ENCODE data around the gene GRAMD1B. TPM values are rescaled to one million over a fixed set of nuclear protein-coding genes. Genes with fewer than 3 reads are reported as not detected.

The GRAMD1B gene
- total and polyA plus RNA-seq, 5 donors from 2014 or later, result 1.7 to 10.8 (median 5.3) TPM

- peaks cover 0 to 7% (median 2%) of the 10 kb centered on the region in 4 donors for H3K4me1 Mint-ChIP-seq
- no peaks in the 10 kb centered on the region for H3K27me3 ChIP-seq (ENCODE audit: control insufficient read depth, insufficient read depth, low read length)
- H3K4me3 ChIP-seq (ENCODE audit: low read depth, low read length), result no peak overlapping the region
- no peaks in the 10 kb centered on the region for H3K27me3 Mint-ChIP-seq
- ATAC-seq (ENCODE audit: low read depth in 2 of 2), result no peak
- H3K27ac ChIP-seq (ENCODE audit: insufficient read depth, low read length, poor library complexity, severe bottlenecking), result no peak overlapping the region
- no peaks in the 10 kb centered on the region for H3K9me3 ChIP-seq (ENCODE audit: control insufficient read depth in 2 of 2, low read length in 2 of 2)
- no peak for DNase-seq
- H3K36me3 Mint-ChIP-seq, result no peaks in the 10 kb centered on the region
- no peak overlapping the region for H3K4me3 Mint-ChIP-seq
- peaks cover 2% of the 10 kb centered on the region for H3K36me3 ChIP-seq (ENCODE audit: control insufficient read depth, insufficient read depth, low read length)
- H3K27ac Mint-ChIP-seq, result peak overlapping the region in 1 of 3 donors; percentile 29
- H3K9me3 Mint-ChIP-seq, result no peaks in the 10 kb centered on the region
- no peaks in the 10 kb centered on the region for H3K4me1 ChIP-seq (ENCODE audit: control insufficient read depth, insufficient read depth, low read length, poor library complexity, severe bottlenecking)
Measured at GRCh38 chr11:123480290-123480815, 50.3 kb downstream of the GRAMD1B start.

DNA sequence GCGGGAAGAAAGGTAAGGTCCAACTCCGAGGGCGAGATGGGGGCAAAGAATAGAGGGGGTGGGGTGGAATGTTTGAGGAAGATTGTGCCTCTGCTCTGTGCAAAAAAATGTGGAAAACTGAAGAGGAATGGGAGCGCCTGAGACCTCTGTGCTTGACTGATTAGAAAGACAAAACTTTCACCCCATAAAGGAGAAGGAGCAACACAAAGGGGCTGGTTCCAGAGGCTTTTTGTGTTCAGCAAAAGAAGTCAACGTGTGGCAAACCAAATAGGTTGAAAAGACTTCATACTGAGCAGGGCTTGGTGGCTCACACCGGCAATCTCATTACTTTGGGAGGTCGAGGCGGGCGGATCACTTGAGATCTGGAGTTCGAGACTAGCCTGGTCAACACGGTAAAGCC is 50.8 kb downstream of the GRAMD1B start:
- DNase-seq (no peak), ATAC-seq (ENCODE audit: low read depth in 2 of 2) (no peak)
- peaks cover 0 to 7% (median 2%) of the 10 kb centered on the region in 4 donors for H3K4me1 Mint-ChIP-seq
- Histone ChIP-seq H3K36me3 (ENCODE audit: control insufficient read depth, insufficient read depth, low read length) (peaks cover 2% of the 10 kb centered on the region), H3K9me3 (ENCODE audit: control insufficient read depth in 2 of 2, low read length in 2 of 2) (no peaks in the 10 kb centered on the region), H3K4me1 (ENCODE audit: control insufficient read depth, insufficient read depth, low read length, poor library complexity, severe bottlenecking) (no peaks in the 10 kb centered on the region), H3K27ac (ENCODE audit: insufficient read depth, low read length, poor library complexity, severe bottlenecking) (no peak overlapping the region), H3K27me3 (ENCODE audit: control insufficient read depth, insufficient read depth, low read length) (no peaks in the 10 kb centered on the region), H3K4me3 (ENCODE audit: low read depth, low read length) (no peak overlapping the region)
- no peaks in the 10 kb centered on the region for H3K27me3 Mint-ChIP-seq
- no peak overlapping the region for H3K4me3 Mint-ChIP-seq
- no peaks in the 10 kb centered on the region for H3K9me3 Mint-ChIP-seq
- H3K27ac Mint-ChIP-seq, result peak overlapping the region in 2 of 3 donors; percentile 23 to 29
- no peaks in the 10 kb centered on the region for H3K36me3 Mint-ChIP-seq

DNA sequence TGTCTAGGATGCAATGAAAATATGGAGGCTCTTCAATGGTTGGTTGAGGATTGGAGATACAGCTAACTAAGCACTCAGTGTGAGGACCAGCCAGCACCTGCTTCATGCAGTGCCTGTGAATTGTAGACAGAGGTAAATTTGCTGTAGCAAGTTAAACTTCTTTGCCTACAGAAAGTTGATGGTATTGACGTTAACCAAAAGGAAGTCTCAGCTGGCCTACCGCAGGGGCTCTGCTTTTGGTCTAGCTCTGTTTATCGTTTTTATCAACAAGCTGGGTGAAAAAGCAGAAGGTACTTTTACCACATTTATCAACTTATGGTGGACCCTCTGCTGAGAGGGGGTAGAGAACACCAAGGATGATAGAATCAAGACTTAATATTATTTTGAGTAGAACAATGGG is 51.6 kb downstream of the GRAMD1B start:
- Mint-ChIP-seq H3K4me3 (no peak overlapping the region), H3K27me3 (no peaks in the 10 kb centered on the region), H3K9me3 (no peaks in the 10 kb centered on the region), H3K36me3 (no peaks in the 10 kb centered on the region), H3K4me1 (peaks cover 0 to 7% (median 2%) of the 10 kb centered on the region in 4 donors), H3K27ac (no peak overlapping the region)
- Histone ChIP-seq H3K36me3 (ENCODE audit: control insufficient read depth, insufficient read depth, low read length) (peaks cover 2% of the 10 kb centered on the region), H3K27ac (ENCODE audit: insufficient read depth, low read length, poor library complexity, severe bottlenecking) (no peak overlapping the region), H3K4me1 (ENCODE audit: control insufficient read depth, insufficient read depth, low read length, poor library complexity, severe bottlenecking) (no peaks in the 10 kb centered on the region), H3K9me3 (ENCODE audit: control insufficient read depth in 2 of 2, low read length in 2 of 2) (no peaks in the 10 kb centered on the region), H3K4me3 (ENCODE audit: low read depth, low read length) (no peak overlapping the region), H3K27me3 (ENCODE audit: control insufficient read depth, insufficient read depth, low read length) (no peaks in the 10 kb centered on the region)
- DNase-seq, result no peak
- ATAC-seq (ENCODE audit: low read depth in 2 of 2), result no peak

DNA sequence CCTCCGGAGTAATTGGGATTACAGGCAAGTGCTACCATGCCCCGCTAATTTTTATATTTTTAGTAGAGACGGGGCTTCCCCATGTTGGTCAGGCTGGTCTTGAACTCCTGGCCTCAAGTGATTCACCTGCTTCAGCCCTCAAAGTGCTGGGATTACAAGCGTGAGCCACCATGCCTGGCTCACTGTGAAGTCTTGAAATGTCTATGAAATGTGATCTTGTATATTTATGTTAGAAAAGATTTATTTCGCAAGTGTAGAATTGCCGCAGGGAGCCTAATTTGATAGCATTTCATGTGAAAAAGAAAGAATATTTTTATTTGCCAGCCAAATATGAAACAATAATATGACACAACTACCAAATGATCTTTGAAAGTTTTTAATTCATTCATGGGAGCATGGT is 52.1 kb downstream of the GRAMD1B start:
- Mint-ChIP-seq H3K36me3 (no peaks in the 10 kb centered on the region), H3K4me1 (peaks cover 0 to 7% (median 2%) of the 10 kb centered on the region in 4 donors), H3K9me3 (no peaks in the 10 kb centered on the region), H3K27ac (no peak overlapping the region), H3K27me3 (no peaks in the 10 kb centered on the region), H3K4me3 (no peak overlapping the region)
- H3K4me1 ChIP-seq (ENCODE audit: control insufficient read depth, insufficient read depth, low read length, poor library complexity, severe bottlenecking), result no peaks in the 10 kb centered on the region
- peaks cover 2% of the 10 kb centered on the region for H3K36me3 ChIP-seq (ENCODE audit: control insufficient read depth, insufficient read depth, low read length)
- no peaks in the 10 kb centered on the region for H3K9me3 ChIP-seq (ENCODE audit: control insufficient read depth in 2 of 2, low read length in 2 of 2)
- ATAC-seq (ENCODE audit: low read depth in 2 of 2) (no peak), DNase-seq (no peak)
- no peak overlapping the region for H3K27ac ChIP-seq (ENCODE audit: insufficient read depth, low read length, poor library complexity, severe bottlenecking)
- no peaks in the 10 kb centered on the region for H3K27me3 ChIP-seq (ENCODE audit: control insufficient read depth, insufficient read depth, low read length)
- H3K4me3 ChIP-seq (ENCODE audit: low read depth, low read length), result no peak overlapping the region

GRCh38 chr11:123483058-123483457 is 53.0 kb downstream of the GRAMD1B start:
- Mint-ChIP-seq H3K4me1 (peaks cover 0 to 5% (median 2%) of the 10 kb centered on the region in 4 donors), H3K27ac (no peak overlapping the region), H3K9me3 (no peaks in the 10 kb centered on the region), H3K4me3 (no peak overlapping the region), H3K36me3 (no peaks in the 10 kb centered on the region), H3K27me3 (no peaks in the 10 kb centered on the region)
- H3K4me1 ChIP-seq (ENCODE audit: control insufficient read depth, insufficient read depth, low read length, poor library complexity, severe bottlenecking), result no peaks in the 10 kb centered on the region
- no peak overlapping the region for H3K4me3 ChIP-seq (ENCODE audit: low read depth, low read length)
- no peaks in the 10 kb centered on the region for H3K27me3 ChIP-seq (ENCODE audit: control insufficient read depth, insufficient read depth, low read length)
- H3K27ac ChIP-seq (ENCODE audit: insufficient read depth, low read length, poor library complexity, severe bottlenecking), result no peak overlapping the region
- no peaks in the 10 kb centered on the region for H3K9me3 ChIP-seq (ENCODE audit: control insufficient read depth in 2 of 2, low read length in 2 of 2)
- H3K36me3 ChIP-seq (ENCODE audit: control insufficient read depth, insufficient read depth, low read length), result peaks cover 2% of the 10 kb centered on the region
- DNase-seq (no peak), ATAC-seq (ENCODE audit: low read depth in 2 of 2) (no peak)

DNA sequence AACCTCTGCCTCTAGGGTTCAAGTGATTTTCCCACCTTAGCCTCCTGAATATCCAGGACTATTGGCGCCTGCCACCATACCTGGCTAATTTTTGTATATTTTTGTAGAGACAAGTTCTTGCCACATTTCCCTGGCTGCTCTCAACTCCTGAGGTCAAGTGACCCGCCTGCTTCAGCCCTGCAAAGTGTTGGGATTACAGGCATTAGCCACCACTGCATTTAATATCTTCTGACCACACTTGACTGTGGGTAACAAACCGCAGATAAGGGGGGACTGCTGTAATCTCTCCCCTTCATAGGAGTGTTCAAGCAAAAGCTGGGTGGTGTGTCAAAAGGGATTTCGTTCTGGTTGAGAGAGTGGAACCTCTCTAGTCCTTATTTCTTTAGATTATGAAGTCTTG is 53.4 kb downstream of the GRAMD1B start:
- H3K27me3 ChIP-seq (ENCODE audit: control insufficient read depth, insufficient read depth, low read length), result no peaks in the 10 kb centered on the region
- Mint-ChIP-seq H3K4me3 (no peak overlapping the region), H3K27me3 (no peaks in the 10 kb centered on the region), H3K27ac (no peak overlapping the region), H3K36me3 (no peaks in the 10 kb centered on the region), H3K9me3 (no peaks in the 10 kb centered on the region), H3K4me1 (peaks cover 0 to 1% (median under 1%) of the 10 kb centered on the region in 4 donors)
- no peaks in the 10 kb centered on the region for H3K4me1 ChIP-seq (ENCODE audit: control insufficient read depth, insufficient read depth, low read length, poor library complexity, severe bottlenecking)
- DNase-seq (no peak), ATAC-seq (ENCODE audit: low read depth in 2 of 2) (no peak)
- H3K4me3 ChIP-seq (ENCODE audit: low read depth, low read length), result no peak overlapping the region
- no peak overlapping the region for H3K27ac ChIP-seq (ENCODE audit: insufficient read depth, low read length, poor library complexity, severe bottlenecking)
- no peaks in the 10 kb centered on the region for H3K9me3 ChIP-seq (ENCODE audit: control insufficient read depth in 2 of 2, low read length in 2 of 2)
- H3K36me3 ChIP-seq (ENCODE audit: control insufficient read depth, insufficient read depth, low read length), result peaks cover 2% of the 10 kb centered on the region

DNA sequence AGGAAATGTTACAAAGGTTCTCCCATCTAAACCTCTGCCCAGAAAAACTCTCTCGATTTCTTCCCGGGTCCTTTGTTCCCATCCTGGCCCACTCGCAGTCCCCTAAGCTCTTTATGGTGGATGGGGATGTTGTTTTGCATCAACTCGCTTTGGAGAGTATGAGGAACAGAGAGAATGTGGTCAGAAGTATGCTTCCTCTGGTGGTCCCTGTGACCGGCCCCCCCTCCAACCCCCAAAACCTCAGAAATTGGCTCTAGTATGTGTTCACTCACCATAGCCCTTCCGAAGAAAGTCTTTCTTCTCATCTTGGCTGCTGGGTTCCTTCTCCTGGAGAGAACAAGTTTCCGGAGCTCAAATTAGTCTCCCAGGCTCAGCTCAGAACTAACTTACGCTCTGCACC is 54.4 kb downstream of the GRAMD1B start:
- Mint-ChIP-seq H3K36me3 (no peaks in the 10 kb centered on the region), H3K9me3 (no peaks in the 10 kb centered on the region), H3K27ac (no peak overlapping the region), H3K4me3 (no peak overlapping the region), H3K4me1 (no peaks in the 10 kb centered on the region), H3K27me3 (no peaks in the 10 kb centered on the region)
- Histone ChIP-seq H3K27ac (ENCODE audit: insufficient read depth, low read length, poor library complexity, severe bottlenecking) (no peak overlapping the region), H3K27me3 (ENCODE audit: control insufficient read depth, insufficient read depth, low read length) (no peaks in the 10 kb centered on the region), H3K4me3 (ENCODE audit: low read depth, low read length) (no peak overlapping the region), H3K9me3 (ENCODE audit: control insufficient read depth in 2 of 2, low read length in 2 of 2) (no peaks in the 10 kb centered on the region), H3K4me1 (ENCODE audit: control insufficient read depth, insufficient read depth, low read length, poor library complexity, severe bottlenecking) (no peaks in the 10 kb centered on the region), H3K36me3 (ENCODE audit: control insufficient read depth, insufficient read depth, low read length) (peaks cover 2% of the 10 kb centered on the region)
- DNase-seq (no peak), ATAC-seq (ENCODE audit: low read depth in 2 of 2) (no peak)

DNA sequence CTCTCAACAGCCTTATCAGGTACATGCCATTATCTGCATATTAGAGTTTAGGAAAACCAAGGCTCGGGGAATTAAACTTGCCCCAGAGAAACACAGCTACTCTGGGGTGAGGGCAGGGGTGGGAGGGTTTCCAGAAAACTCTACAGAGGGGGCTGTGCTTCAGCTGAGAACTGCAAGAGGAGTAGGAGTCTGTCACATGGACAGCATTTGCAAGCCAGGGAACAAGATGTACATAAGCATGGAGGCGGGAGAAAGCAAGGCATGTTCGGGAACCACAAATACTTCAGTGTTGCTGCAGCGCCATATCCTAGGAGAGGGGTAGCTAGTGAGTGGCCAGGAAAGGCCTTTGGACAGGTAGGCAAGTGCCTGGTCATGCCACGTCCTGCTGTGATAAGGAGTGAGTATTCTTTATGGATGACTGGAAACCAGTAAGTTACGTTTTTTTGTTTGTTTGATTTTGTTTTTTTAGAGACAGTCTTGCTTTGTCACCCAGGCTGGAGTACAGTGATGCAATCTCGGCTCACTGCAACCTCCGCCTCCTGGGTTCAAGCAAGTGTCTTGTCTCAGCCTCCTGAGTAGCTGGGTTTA is 57.2 kb downstream of the GRAMD1B start:
- no peak overlapping the region for H3K27ac ChIP-seq (ENCODE audit: insufficient read depth, low read length, poor library complexity, severe bottlenecking)
- Mint-ChIP-seq H3K4me3 (no peak overlapping the region), H3K9me3 (no peaks in the 10 kb centered on the region), H3K4me1 (no peaks in the 10 kb centered on the region), H3K27ac (no peak overlapping the region), H3K27me3 (no peaks in the 10 kb centered on the region), H3K36me3 (no peaks in the 10 kb centered on the region)
- DNase-seq (no peak), ATAC-seq (ENCODE audit: low read depth in 2 of 2) (no peak)
- H3K4me1 ChIP-seq (ENCODE audit: control insufficient read depth, insufficient read depth, low read length, poor library complexity, severe bottlenecking), result no peaks in the 10 kb centered on the region
- H3K4me3 ChIP-seq (ENCODE audit: low read depth, low read length), result no peak overlapping the region
- H3K27me3 ChIP-seq (ENCODE audit: control insufficient read depth, insufficient read depth, low read length), result no peaks in the 10 kb centered on the region
- H3K9me3 ChIP-seq (ENCODE audit: control insufficient read depth in 2 of 2, low read length in 2 of 2), result no peaks in the 10 kb centered on the region
- peaks cover 2% of the 10 kb centered on the region for H3K36me3 ChIP-seq (ENCODE audit: control insufficient read depth, insufficient read depth, low read length)
